ENCODE measurements around the gene KCNA4.

- no peak for TF ChIP-seq CTCF (IDR thresholded peaks at IDR 0.05; ENCODE audit: low read length)
- no peak for TF ChIP-seq EZH2 (optimal IDR thresholded peaks at IDR 0.05; ENCODE audit: low read depth, low read length)
- TF ChIP-seq EZH2phosphoT487 (IDR thresholded peaks at IDR 0.05; ENCODE audit: low read length) = no peak
These were observed 29.7 kb upstream of the KCNA4 start for GRCh38 chr11:30046578-30046945.

Data from MM.1S (cell line).